T1000 (cell line): Measurements from ENCODE around the gene FAM3B.

Source experiments
- DNase-seq: peaks from one replicate; lab custom pipeline; 2025; ENCODE audit warnings: mixed read lengths; lab: John Stamatoyannopoulos, UW

The FAM3B gene

DNA sequence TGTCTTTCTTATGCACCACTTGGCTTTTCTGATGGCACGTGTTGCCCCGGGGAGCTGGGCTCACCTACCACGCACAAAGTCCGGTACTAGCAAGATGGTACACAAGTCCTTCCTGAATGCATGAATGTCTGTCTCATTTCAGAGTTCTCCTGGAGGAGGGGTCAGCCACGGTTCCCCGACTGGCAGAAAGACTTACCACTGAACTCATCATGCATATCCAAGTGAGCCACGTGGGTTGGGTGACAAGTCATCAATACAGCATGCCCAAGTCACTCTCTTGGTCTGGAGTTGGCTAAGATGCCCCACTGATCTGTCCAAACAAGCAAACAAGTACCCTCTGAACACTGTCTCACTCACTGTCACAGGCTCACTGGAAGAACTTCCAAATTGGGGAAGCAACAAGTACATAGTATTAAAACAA lies 80.9 kb downstream of the FAM3B start:
- no peak for DNase-seq

DNA sequence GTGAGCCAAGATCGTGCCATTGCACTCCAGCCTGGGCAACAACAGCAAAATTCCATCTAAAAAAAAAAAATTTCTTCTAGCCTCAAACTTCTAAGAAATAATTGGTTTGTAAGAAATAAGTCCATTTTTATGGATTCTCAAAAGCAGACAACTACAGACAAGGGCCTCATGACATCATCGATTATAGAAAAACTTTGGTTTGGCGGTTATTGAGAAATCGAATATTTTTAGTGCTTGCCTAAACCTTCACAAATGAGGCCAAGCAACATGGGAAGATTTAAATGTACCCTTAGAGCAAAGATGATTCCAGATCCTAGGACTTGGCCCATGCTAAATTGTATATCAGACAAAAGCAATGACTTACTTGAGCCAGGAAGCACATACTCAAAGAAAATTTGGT lies 81.7 kb downstream of the FAM3B start:
- DNase-seq: no peak

- DNase-seq: no peak
Observed at GRCh38 chr21:41398831-41399230, 82.2 kb downstream of the FAM3B start.

DNA sequence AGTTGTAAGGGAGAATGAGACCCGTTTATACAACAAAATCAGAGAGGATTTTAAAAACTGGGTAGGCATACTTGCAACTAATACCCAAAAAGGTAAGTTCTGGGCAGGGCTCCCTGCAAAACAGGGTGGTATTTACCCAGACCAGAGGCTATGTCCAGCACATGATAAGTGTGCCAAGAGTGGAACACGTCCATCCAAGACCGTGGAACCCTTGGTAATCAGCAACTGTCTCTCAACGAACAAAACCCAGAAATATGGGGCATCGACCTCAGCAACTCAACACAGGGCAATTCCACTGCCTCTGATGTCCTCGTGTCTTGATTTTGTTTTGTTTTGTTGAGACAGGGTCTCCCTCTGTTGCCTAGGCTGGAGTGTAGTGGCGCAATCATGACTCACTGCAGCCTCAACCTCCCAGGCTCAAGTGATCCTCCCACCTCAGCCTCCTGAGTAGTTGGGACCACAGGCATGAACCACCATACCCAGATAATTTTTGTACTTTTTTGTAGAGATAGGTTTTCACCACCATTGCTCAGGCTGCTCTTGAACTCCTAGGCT lies 82.7 kb downstream of the FAM3B start:
- no peak for DNase-seq

- no peak for DNase-seq
Observed at GRCh38 chr21:41402231-41402630, 85.6 kb downstream of the FAM3B start.

- no peak for DNase-seq
Observed at GRCh38 chr21:41402796-41403195, 86.2 kb downstream of the FAM3B start.

- no peak for DNase-seq
Observed at GRCh38 chr21:41403331-41403730, 86.7 kb downstream of the FAM3B start.

DNA sequence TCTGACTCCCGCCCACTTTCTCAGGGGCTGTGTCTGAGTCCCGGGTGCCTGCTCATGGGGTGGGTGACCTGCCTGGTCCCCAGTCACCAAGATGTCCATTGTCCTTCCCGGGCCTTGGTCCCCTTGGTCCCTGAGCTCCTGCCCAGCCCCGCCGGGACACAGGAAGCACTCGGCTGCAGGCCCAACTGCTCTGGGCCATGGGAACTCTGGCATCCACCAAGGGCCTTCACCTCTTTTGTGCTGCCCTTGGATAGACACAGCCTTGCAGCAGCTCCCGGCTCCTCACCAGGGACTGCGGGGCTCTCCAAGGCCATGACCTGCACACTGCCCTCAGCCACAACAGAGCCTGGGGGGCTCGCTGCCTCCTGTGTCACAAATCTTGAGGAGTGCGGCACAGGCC lies 87.4 kb downstream of the FAM3B start:
- no peak for DNase-seq

- DNase-seq: no peak
Observed at GRCh38 chr21:41405321-41405720, 88.7 kb downstream of the FAM3B start.

DNA sequence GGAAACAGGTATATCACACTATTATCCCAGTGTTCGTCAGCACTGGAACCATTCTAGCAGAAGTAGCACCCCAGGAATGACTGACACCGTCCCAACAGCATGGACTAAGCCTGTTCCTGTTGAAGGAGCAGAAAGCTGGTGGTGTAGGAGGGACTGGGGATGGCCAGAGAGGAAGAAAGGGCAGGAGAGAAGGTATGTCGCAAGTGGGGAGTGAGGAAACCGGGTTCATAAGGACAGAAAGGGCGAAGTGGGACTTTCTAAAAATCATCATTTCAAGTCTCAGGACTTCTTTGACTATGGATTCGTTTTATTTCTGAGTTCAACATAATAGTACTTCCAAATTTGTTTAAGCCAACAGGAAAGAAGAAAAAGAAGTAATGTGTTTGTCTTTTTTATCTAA lies 89.7 kb downstream of the FAM3B start:
- no peak for DNase-seq
